ENCODE results near the gene NUPR1. TPM values are rescaled to one million over a fixed set of nuclear protein-coding genes. Genes with fewer than 3 reads are reported as not detected.

The NUPR1 gene
- total and polyA plus RNA-seq, 2 of the 13 experiments (the other 11 are each of a cell fraction or from before 2014, with no cell fraction given), result 18.0 to 25.6 TPM

DNA sequence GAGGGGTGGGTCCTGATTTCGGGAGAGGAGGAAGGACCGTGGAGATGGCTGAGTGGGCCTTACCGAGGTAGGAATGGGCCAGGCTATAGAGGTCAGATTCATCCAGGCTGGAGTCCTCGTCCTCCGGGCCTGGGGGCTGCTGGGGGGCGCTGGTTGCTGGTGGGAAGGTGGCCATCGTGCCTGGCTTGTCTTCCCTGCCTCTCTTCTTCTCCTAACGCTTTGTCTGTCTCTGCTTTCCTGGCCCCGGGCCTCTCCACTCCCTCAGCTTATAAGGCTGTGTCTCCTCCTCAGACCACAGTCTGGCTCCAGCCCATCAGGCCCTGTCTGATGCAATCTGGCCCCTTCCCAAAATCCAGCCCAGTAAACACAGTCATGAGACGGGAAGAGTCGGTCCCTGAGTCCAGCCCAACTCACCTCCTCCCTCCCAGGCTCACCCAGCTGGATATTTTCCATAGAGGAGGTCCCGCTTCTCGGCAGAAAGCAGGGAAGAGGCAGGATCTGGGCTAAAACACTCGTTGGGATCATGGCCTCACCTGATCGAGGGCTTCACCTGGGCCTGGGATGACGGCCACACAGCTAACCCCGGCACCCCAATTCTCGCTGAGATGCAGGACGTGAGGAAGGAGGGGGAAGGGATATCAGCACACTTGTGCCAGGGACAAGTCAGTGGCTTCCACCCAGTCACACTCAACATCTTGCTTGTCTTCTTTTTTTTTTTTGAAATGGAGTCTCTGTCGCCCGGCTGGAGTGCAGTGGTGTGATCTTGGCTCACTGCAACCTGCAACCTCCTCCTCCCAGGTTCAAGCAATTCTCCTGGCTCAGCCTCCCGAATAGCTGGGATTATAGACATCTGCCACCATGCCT, at the start of gene NUPR1 (continued):
- TF ChIP-seq HMG20A (CRISPR knock-in tag; IDR thresholded peaks at IDR 0.05; ENCODE audit: borderline replicate concordance), result peak; percentile 60; the same call in 1 of the 2 replicates
- no peak for TF ChIP-seq NFE2L1 (CRISPR knock-in tag; IDR thresholded peaks at IDR 0.05; ENCODE audit: borderline replicate concordance)
- TF ChIP-seq, protein P1, sequence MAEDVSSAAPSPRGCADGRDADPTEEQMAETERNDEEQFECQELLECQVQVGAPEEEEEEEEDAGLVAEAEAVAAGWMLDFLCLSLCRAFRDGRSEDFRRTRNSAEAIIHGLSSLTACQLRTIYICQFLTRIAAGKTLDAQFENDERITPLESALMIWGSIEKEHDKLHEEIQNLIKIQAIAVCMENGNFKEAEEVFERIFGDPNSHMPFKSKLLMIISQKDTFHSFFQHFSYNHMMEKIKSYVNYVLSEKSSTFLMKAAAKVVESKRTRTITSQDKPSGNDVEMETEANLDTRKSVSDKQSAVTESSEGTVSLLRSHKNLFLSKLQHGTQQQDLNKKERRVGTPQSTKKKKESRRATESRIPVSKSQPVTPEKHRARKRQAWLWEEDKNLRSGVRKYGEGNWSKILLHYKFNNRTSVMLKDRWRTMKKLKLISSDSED (CRISPR knock-in tag; IDR thresholded peaks at IDR 0.05), result no peak
- TF ChIP-seq, protein P2, sequence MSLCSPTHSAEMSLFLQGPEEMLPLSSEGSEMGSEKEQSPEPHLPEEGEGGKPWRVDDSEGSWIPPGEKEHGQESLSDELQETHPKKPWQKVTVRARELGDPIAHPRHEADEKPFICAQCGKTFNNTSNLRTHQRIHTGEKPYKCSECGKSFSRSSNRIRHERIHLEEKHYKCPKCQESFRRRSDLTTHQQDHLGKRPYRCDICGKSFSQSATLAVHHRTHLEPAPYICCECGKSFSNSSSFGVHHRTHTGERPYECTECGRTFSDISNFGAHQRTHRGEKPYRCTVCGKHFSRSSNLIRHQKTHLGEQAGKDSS (CRISPR knock-in tag; IDR thresholded peaks at IDR 0.05; ENCODE audit: borderline replicate concordance, low read depth), result 0 out of 2 replicates have a peak, but pooled peaks have one; percentile 45
- no peak for TF ChIP-seq TCF12 (IDR thresholded peaks at IDR 0.05)
- TF ChIP-seq TCF12 (CRISPR knock-in tag; IDR thresholded peaks at IDR 0.05), result no peak
- TF ChIP-seq, protein P3, sequence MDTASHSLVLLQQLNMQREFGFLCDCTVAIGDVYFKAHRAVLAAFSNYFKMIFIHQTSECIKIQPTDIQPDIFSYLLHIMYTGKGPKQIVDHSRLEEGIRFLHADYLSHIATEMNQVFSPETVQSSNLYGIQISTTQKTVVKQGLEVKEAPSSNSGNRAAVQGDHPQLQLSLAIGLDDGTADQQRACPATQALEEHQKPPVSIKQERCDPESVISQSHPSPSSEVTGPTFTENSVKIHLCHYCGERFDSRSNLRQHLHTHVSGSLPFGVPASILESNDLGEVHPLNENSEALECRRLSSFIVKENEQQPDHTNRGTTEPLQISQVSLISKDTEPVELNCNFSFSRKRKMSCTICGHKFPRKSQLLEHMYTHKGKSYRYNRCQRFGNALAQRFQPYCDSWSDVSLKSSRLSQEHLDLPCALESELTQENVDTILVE (CRISPR knock-in tag; IDR thresholded peaks at IDR 0.05), result peak; percentile 77; the same call in 1 of the 2 replicates
- TF ChIP-seq, protein P4, sequence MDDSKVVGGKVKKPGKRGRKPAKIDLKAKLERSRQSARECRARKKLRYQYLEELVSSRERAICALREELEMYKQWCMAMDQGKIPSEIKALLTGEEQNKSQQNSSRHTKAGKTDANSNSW (CRISPR knock-in tag; IDR thresholded peaks at IDR 0.05; ENCODE audit: borderline replicate concordance), result no peak
- TF ChIP-seq CBX5 (CRISPR knock-in tag; IDR thresholded peaks at IDR 0.05; ENCODE audit: borderline replicate concordance), result peak; percentile 81
- no peak for TF ChIP-seq ATF7 (IDR thresholded peaks at IDR 0.05)
- TF ChIP-seq ATF7 (CRISPR knock-in tag; IDR thresholded peaks at IDR 0.05), result no peak
- TF ChIP-seq, protein P5, sequence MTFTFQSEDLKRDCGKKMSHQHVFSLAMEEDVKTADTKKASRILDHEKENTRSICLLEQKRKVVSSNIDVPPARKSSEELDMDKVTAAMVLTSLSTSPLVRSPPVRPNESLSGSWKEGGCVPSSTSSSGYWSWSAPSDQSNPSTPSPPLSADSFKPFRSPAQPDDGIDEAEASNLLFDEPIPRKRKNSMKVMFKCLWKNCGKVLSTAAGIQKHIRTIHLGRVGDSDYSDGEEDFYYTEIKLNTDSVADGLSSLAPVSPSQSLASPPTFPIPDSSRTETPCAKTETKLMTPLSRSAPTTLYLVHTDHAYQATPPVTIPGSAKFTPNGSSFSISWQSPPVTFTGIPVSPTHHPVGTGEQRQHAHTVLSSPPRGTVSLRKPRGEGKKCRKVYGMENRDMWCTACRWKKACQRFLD (CRISPR knock-in tag; IDR thresholded peaks at IDR 0.05; ENCODE audit: borderline replicate concordance), result no peak
- TF ChIP-seq ZNF34 (CRISPR knock-in tag; IDR thresholded peaks at IDR 0.05; ENCODE audit: borderline replicate concordance), result peak; percentile 58; the same call in 1 of the 2 replicates
- peak; percentile 76 for TF ChIP-seq NCOA2 (CRISPR knock-in tag; IDR thresholded peaks at IDR 0.05)
- TF ChIP-seq ZNF607 (CRISPR knock-in tag; IDR thresholded peaks at IDR 0.05; ENCODE audit: borderline replicate concordance), result peak; percentile 95
- 0 out of 2 replicates have a peak, but pooled peaks have one; percentile 1 for TF ChIP-seq KLF6 (CRISPR knock-in tag; IDR thresholded peaks at IDR 0.05)
- 0 out of 2 replicates have a peak, but pooled peaks have one; percentile 41 for TF ChIP-seq KLF11 (CRISPR knock-in tag; IDR thresholded peaks at IDR 0.05)
- no peak for TF ChIP-seq SNAI1 (CRISPR knock-in tag; IDR thresholded peaks at IDR 0.05; ENCODE audit: borderline replicate concordance)
- TF ChIP-seq RARA (CRISPR knock-in tag; IDR thresholded peaks at IDR 0.05), result peak; percentile 70
- TF ChIP-seq, protein P6, sequence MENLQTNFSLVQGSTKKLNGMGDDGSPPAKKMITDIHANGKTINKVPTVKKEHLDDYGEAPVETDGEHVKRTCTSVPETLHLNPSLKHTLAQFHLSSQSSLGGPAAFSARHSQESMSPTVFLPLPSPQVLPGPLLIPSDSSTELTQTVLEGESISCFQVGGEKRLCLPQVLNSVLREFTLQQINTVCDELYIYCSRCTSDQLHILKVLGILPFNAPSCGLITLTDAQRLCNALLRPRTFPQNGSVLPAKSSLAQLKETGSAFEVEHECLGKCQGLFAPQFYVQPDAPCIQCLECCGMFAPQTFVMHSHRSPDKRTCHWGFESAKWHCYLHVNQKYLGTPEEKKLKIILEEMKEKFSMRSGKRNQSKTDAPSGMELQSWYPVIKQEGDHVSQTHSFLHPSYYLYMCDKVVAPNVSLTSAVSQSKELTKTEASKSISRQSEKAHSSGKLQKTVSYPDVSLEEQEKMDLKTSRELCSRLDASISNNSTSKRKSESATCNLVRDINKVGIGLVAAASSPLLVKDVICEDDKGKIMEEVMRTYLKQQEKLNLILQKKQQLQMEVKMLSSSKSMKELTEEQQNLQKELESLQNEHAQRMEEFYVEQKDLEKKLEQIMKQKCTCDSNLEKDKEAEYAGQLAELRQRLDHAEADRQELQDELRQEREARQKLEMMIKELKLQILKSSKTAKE (CRISPR knock-in tag; IDR thresholded peaks at IDR 0.05; ENCODE audit: borderline replicate concordance), result peak; percentile 84
- TF ChIP-seq THAP11 (CRISPR knock-in tag; IDR thresholded peaks at IDR 0.05), result peak; percentile 80
- TF ChIP-seq ZNF879 (CRISPR knock-in tag; IDR thresholded peaks at IDR 0.05), result no peak
